Esophagus squamous epithelium (tissue), 5 donors: ENCODE results near the gene CALU. TPM values are rescaled to one million over a fixed set of nuclear protein-coding genes. Genes with fewer than 3 reads are reported as not detected.

Experiments used
- DNase-seq: peaks from one replicate; lab custom pipeline; 2025; lab: John Stamatoyannopoulos, UW
- H3K27ac ChIP-seq, 4 donors: fragments of 200-600 bp; sonication (generic); one replicate each; pipeline ENCODE4 v1.5.1; 2016 to 2019; ENCODE audit warnings: mild to moderate bottlenecking in 1 of 4
- H3K27me3 ChIP-seq, 4 donors: fragments of 200-600 bp; sonication (generic); 1 replicate in 3 of 4; 2 replicates in 1 of 4; pipeline versions ENCODE4 v1.5.1 to v1.6.0; 2017 to 2021; ENCODE audit warnings: antibody characterized with exemption in 1 of 4
- H3K36me3 ChIP-seq, 3 donors: fragments of 200-600 bp; sonication (generic); one replicate each; pipeline ENCODE4 v1.5.1; 2016 to 2019
- H3K4me1 ChIP-seq, 3 donors: fragments of 200-600 bp; sonication (generic); one replicate each; pipeline ENCODE4 v1.5.1; 2017 to 2019
- H3K4me3 ChIP-seq, 4 donors: fragments of 200-600 bp; sonication (generic); 1 replicate in 3 of 4; 2 replicates in 1 of 4; pipeline ENCODE4 v1.5.1; 2016 to 2019; ENCODE audit warnings: mild to moderate bottlenecking in 2 of 4, moderate library complexity in 1 of 4
- H3K9me3 ChIP-seq, 3 donors: fragments of 200-600 bp; sonication (generic); one replicate each; pipeline ENCODE4 v1.5.1; 2016 to 2019
- CTCF ChIP-seq, 6 experiments: fragments of 450-650 bp in 4 of 6; fragments of 200-600 bp in 2 of 6; sonication (generic) in 2 of 6; IDR thresholded peaks; one replicate each; pipeline ENCODE4 v1.5.1; 2016 to 2019; ENCODE audit warnings: antibody characterized with exemption in 6 of 6, mild to moderate bottlenecking in 4 of 6, moderate library complexity in 4 of 6
- POLR2A ChIP-seq, 4 donors: fragments of 450-650 bp; IDR thresholded peaks; one replicate each; pipeline ENCODE4 v1.6.1; 2017; ENCODE audit warnings: antibody characterized with exemption in 4 of 4, mild to moderate bottlenecking in 4 of 4, moderate library complexity in 3 of 4
- WGBS, 2 donors: methylation state at CpG; one replicate each; pipeline ENCODE4 v1.1.5; 2018; 5-methylcytosine and 5-hydroxymethylcytosine counted together
- intact Hi-C: fragments of 100-400 bp; cut with DNase I; formaldehyde crosslinking; loops from one replicate; pipeline ENCODE4 v1.15.0; 2022
- small RNA-seq, 4 donors: library from RNA; depleted of rRNA; stranded (forward); fragments of <200 nt; gene quantifications; one replicate each; pipeline ENCODE3, GENCODE V24; 2016
- total RNA-seq, 4 donors: library from RNA; depleted of rRNA; stranded (reverse); fragments of >200 nt; gene quantifications; one replicate each; pipeline ENCODE4 v1.1.0, GENCODE V29; 2016
- donor health status: DM: yes; HTN: yes; CAD: no.

The CALU gene
- total RNA-seq, 4 donors from 2014 or later = 23.5 to 66.6 (median 50.8) TPM

- intact Hi-C loops = no loop called here
- Histone ChIP-seq H3K27me3 (peaks cover 0 to 18% (median 0%) of the 10 kb centered on the region in 4 donors), H3K4me1 (peaks cover 0 to 4% (median 0%) of the 10 kb centered on the region in 3 donors), H3K4me3 (no peak overlapping the region), H3K36me3 (no peaks in the 10 kb centered on the region), H3K9me3 (no peaks in the 10 kb centered on the region), H3K27ac (no peak overlapping the region)
- 73 to 82% methylated on average over 7 of the region's 7 CpGs for WGBS, 2 donors
- no peak for DNase-seq
- no peak for TF ChIP-seq CTCF (IDR thresholded peaks at IDR 0.05)
- no peak for TF ChIP-seq POLR2A (IDR thresholded peaks at IDR 0.05)
These were observed 76.3 kb downstream of the CALU start for GRCh38 chr7:128815289-128815942.

GRCh38 chr7:128818694-128819093 is 79.5 kb downstream of the CALU start:
- Histone ChIP-seq H3K27ac (no peak overlapping the region), H3K4me1 (no peaks in the 10 kb centered on the region), H3K4me3 (no peak overlapping the region), H3K9me3 (no peaks in the 10 kb centered on the region), H3K27me3 (peaks cover 0 to 18% (median 0%) of the 10 kb centered on the region in 4 donors), H3K36me3 (no peaks in the 10 kb centered on the region)
- WGBS, 2 donors = 79 to 84% methylated on average over 3 of the region's 3 CpGs
- TF ChIP-seq CTCF (IDR thresholded peaks at IDR 0.05) (no peak), POLR2A (IDR thresholded peaks at IDR 0.05) (no peak)
- intact Hi-C loops = no loop called here
- DNase-seq = no peak

Small RNA genes within 50 kb of the gene (small RNA-seq; reads per million reads assigned to genes)
- gene RN7SL81P (0 reads per million in 4 donors), gene RNA5SP242 (13.7 to 77.2 (median 51.5) reads per million in 4 donors), gene RNA5SP243 (0.07 to 1.5 (median 0.81) reads per million in 4 donors)

Other genes starting within 250 kb of the CALU start
- gene GARIN1A, start 67.1 kb upstream of the CALU start, total RNA-seq = under 1 TPM in 3 of 4 donors, not detected in 1; 0.19 to 0.38 (median 0.35) TPM
- gene OPN1SW, start 36.4 kb downstream of the CALU start, total RNA-seq = not detected
- gene CCDC136, start 52.6 kb downstream of the CALU start, total RNA-seq = 1 to 10 TPM in 2 of 4 donors, under 1 TPM in 2; 0.09 to 5.1 (median 2.2) TPM
- 10 to 100 TPM in 2 of 4 donors, 1 to 10 TPM in 2; 3.0 to 27.3 (median 7.5) TPM for gene FLNC, start 91.0 kb downstream of the CALU start, total RNA-seq
- 100 to 1,000 TPM; 103 to 148 (median 130) TPM for gene ATP6V1F, start 123.5 kb downstream of the CALU start, total RNA-seq
- gene KCP, start 171.3 kb downstream of the CALU start, total RNA-seq = 1 to 10 TPM in 2 of 4 donors, under 1 TPM in 2; 0.47 to 1.5 (median 0.87) TPM
- 10 to 100 TPM; 12.2 to 20.5 (median 16.9) TPM for gene IRF5, start 198.6 kb downstream of the CALU start, total RNA-seq